Glutamatergic neuron (in vitro differentiated cells): Measurements from ENCODE around the gene SLC5A6. TPM values are rescaled to one million over a fixed set of nuclear protein-coding genes. Genes with fewer than 3 reads are reported as not detected.

Experiments
- DNase-seq: peaks from one replicate; pipeline ENCODE4 v3.0.0; 2022
- H3K27ac Mint-ChIP-seq: one replicate; pipeline ENCODE4 v1.8.0; 2020; ENCODE audit warnings: mild to moderate bottlenecking, mixed read lengths, inconsistent platforms; ENCODE audit not compliant: unreplicated experiment
- H3K27me3 Mint-ChIP-seq: one replicate; pipeline ENCODE4 v1.8.0; 2020; ENCODE audit warnings: mild to moderate bottlenecking, moderate library complexity, mixed read lengths, inconsistent platforms; ENCODE audit not compliant: unreplicated experiment
- H3K36me3 Mint-ChIP-seq: one replicate; pipeline ENCODE4 v1.8.0; 2020; ENCODE audit warnings: mild to moderate bottlenecking, mixed read lengths, inconsistent platforms; ENCODE audit not compliant: unreplicated experiment
- H3K4me1 Mint-ChIP-seq: one replicate; pipeline ENCODE4 v1.8.0; 2020; ENCODE audit warnings: mild to moderate bottlenecking, low read depth, mixed read lengths, inconsistent platforms; ENCODE audit not compliant: unreplicated experiment
- H3K4me3 Mint-ChIP-seq: one replicate; pipeline ENCODE4 v1.8.0; 2020; ENCODE audit warnings: mild to moderate bottlenecking, mixed read lengths, inconsistent platforms; ENCODE audit not compliant: unreplicated experiment
- H3K9me3 Mint-ChIP-seq: one replicate; pipeline ENCODE4 v1.8.0; 2020; ENCODE audit warnings: mild to moderate bottlenecking, moderate library complexity, mixed read lengths, inconsistent platforms; ENCODE audit not compliant: unreplicated experiment
- total RNA-seq: library from RNA; stranded (reverse); fragmentation: NEBNext Ultra II Directional; extraction: Animal tissue kit (Norgen Biotek cat#: 25700); gene quantifications from one replicate; pipeline ENCODE4 v1.2.1, GENCODE V29; 2021; ENCODE audit not compliant: unreplicated experiment
- TF ChIP-seq, protein P1 (sequence below): fragments of 200-600 bp; sonication (generic); IDR thresholded peaks from one replicate; pipeline ENCODE4 v1.5.0; 2021; ENCODE audit not compliant: partially characterized antibody, unreplicated experiment

The SLC5A6 gene
- total RNA-seq, 1 donor from 2014 or later, result 40.0 TPM

GRCh38 chr2:27175330-27175729 lies 36.7 kb downstream of the SLC5A6 start:
- Mint-ChIP-seq H3K9me3 (no peaks in the 10 kb centered on the region), H3K27ac (no peak overlapping the region), H3K4me3 (no peak overlapping the region), H3K36me3 (no peaks in the 10 kb centered on the region), H3K27me3 (peaks cover 5% of the 10 kb centered on the region), H3K4me1 (no peaks in the 10 kb centered on the region)
- no peak for DNase-seq
- TF ChIP-seq, protein P1, sequence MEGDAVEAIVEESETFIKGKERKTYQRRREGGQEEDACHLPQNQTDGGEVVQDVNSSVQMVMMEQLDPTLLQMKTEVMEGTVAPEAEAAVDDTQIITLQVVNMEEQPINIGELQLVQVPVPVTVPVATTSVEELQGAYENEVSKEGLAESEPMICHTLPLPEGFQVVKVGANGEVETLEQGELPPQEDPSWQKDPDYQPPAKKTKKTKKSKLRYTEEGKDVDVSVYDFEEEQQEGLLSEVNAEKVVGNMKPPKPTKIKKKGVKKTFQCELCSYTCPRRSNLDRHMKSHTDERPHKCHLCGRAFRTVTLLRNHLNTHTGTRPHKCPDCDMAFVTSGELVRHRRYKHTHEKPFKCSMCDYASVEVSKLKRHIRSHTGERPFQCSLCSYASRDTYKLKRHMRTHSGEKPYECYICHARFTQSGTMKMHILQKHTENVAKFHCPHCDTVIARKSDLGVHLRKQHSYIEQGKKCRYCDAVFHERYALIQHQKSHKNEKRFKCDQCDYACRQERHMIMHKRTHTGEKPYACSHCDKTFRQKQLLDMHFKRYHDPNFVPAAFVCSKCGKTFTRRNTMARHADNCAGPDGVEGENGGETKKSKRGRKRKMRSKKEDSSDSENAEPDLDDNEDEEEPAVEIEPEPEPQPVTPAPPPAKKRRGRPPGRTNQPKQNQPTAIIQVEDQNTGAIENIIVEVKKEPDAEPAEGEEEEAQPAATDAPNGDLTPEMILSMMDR, result no peak

DNA sequence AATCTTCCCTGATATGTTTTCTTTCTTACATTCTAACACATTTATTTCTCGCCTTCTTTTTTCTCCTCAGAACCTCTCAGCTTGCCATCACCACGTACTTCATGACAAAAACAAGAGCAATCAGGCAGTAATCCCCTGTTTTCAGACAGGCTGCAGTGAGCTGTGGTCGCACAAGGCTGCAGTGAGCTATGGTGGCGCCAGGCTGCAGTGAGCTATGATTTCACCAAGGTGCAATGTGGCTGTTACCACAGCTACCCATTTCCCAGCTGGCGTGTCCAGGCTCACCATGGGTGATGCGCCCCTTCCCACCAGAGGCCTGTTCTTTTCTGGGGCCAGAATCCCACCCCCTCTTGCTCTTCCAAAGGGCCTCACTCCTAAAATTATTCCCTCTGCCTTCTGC lies 37.4 kb downstream of the SLC5A6 start:
- TF ChIP-seq, protein P1, result no peak
- Mint-ChIP-seq H3K36me3 (no peaks in the 10 kb centered on the region), H3K4me3 (no peak overlapping the region), H3K4me1 (no peaks in the 10 kb centered on the region), H3K27ac (no peak overlapping the region), H3K27me3 (peaks cover 5% of the 10 kb centered on the region), H3K9me3 (no peaks in the 10 kb centered on the region)
- DNase-seq, result no peak

GRCh38 chr2:27171351-27171848 lies 40.7 kb downstream of the SLC5A6 start:
- DNase-seq, result no peak
- H3K27ac Mint-ChIP-seq, result no peak overlapping the region
- no peaks in the 10 kb centered on the region for H3K36me3 Mint-ChIP-seq

DNA sequence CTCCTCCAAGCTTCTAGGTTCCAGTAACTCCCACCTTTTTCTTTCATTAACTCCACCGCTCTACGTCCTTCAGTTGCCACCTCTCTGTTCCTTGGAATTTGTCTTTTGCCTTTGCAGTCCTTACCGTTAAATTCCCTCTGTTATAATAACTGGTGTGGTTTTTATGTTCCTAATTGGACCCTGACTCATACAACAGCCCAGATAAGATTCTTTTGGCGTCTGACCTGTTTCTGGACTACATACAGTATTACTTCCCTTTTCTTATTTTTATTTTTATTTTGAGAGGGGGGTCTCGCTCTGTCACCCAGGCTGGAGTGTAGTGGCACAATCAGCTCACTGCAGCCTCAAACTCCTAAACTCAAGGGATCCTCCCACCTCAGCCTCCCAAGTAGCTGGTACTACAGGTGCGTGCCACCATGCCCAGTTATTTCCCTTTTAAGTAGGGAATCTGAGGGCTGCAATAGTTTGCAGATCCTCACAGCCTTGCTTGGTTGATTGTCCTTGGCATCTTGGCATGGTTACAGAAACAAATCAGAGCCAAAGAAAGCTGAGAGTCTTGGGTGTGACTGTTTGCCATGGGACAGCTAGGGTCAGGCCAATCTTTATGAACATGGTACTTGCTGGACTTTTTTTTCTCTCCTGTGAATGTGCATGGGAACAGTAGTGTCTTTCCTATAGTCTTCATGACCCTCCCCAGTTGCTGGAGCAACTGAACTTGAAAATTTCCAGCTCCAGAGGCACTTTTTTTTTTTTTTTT lies 41.3 kb downstream of the SLC5A6 start:
- H3K9me3 Mint-ChIP-seq, result no peaks in the 10 kb centered on the region
- no peaks in the 10 kb centered on the region for H3K36me3 Mint-ChIP-seq
- TF ChIP-seq, protein P1, result no peak
- no peak for DNase-seq
- no peak overlapping the region for H3K4me3 Mint-ChIP-seq
- H3K4me1 Mint-ChIP-seq, result no peaks in the 10 kb centered on the region
- H3K27me3 Mint-ChIP-seq, result peaks cover 2% of the 10 kb centered on the region
- no peak overlapping the region for H3K27ac Mint-ChIP-seq

More at GRCh38 chr2:27171351-27171848, 40.7 kb downstream of the SLC5A6 start:
- TF ChIP-seq, protein P1, result no peak
- Mint-ChIP-seq H3K9me3 (no peaks in the 10 kb centered on the region), H3K4me3 (no peak overlapping the region), H3K27me3 (peaks cover 2% of the 10 kb centered on the region), H3K4me1 (no peaks in the 10 kb centered on the region)
